ENCODE measurements around the gene DDX39B. TPM values are rescaled to one million over a fixed set of nuclear protein-coding genes. Genes with fewer than 3 reads are reported as not detected.

The DDX39B gene
- total and polyA plus RNA-seq, 2 of the 4 experiments (the other 2 are of a cell fraction), result 371 to 796 TPM

DNA sequence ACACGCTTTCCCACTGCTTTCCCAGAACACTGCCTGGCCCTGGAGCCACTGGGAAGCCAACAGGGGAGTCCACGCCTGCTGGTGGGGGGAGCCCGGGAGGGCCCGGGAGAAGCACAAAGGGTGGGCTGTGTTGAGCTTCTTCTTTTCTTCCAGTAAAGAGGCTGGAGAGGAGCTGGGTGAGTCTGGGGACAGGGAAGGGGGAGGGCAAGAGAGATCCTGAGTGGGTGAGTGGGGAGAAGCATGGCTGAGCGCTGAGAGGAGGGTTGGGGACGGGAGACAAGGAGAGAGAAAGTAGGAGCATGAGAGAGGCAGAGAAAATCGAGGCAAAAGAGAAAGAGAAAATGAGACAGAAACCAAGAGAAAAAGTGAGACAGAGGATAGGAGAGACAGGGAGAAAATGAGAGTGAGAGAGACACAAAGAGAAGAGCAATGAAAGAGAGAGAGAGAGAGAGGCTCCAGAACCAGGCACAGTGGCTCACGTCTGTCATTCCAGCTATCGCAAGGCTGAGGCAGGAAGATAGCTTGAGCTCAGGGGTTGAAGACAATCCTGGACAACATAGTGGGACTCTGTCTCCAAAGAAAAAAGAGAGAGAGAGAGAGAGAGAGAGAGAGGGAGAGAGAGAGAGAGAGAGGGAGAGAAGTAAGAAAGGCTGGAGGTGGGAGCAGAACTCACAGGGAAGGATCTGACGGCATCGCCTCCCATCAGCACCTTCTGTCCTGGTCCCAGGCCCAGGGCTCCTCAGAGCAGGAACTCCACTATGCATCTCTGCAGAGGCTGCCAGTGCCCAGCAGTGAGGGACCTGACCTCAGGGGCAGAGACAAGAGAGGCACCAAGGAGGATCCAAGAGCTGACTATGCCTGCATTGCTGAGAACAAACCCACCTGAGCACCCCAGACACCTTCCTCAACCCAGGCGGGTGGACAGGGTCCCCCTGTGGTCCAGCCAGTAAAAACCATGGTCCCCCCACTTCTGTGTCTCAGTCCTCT is 46.3 kb upstream of the DDX39B start:
- dilution Hi-C loops (cut with HindIII; ENCODE audit: low sequenced_read_pairs, unreplicated experiment) (no loop called here), in situ Hi-C loops (cut with MboI; ENCODE audit: low sequenced_read_pairs) (no loop called here), intact Hi-C loops (cut with micrococcal nuclease) (no loop called here)
- Histone ChIP-seq H2BK120ac (ENCODE audit: low read depth, low read length) (no peak overlapping the region), H2AFZ (replicated peaks; ENCODE audit: low read length, poor library complexity) (no peak overlapping the region), H3K79me1 (ENCODE audit: low read depth in 1 of 2, low read length in 2 of 2) (no peaks in the 10 kb centered on the region), H3K4me1 (ENCODE audit: control insufficient read depth, insufficient read depth, low read length) (no peaks in the 10 kb centered on the region; the same call in 1 of the 2 replicates), H2AK9ac (replicated peaks; ENCODE audit: low read depth, low read length, poor library complexity) (no peak overlapping the region), H3K4ac (ENCODE audit: low read depth, low read length) (no peak overlapping the region), H3K4me2 (ENCODE audit: low read depth, low read length) (no peak overlapping the region), H2AK5ac (ENCODE audit: low read depth, low read length) (no peak overlapping the region), H2BK15ac (ENCODE audit: low read depth, low read length) (no peak overlapping the region), H3K9me3 (ENCODE audit: control insufficient read depth, insufficient read depth, low read length) (no peaks in the 10 kb centered on the region), H3K18ac (ENCODE audit: low read depth, low read length) (no peak overlapping the region), H4K8ac (ENCODE audit: low read depth in 2 of 2, low read length in 2 of 2) (no peak overlapping the region), H3K36me3 (ENCODE audit: control insufficient read depth, insufficient read depth, low read length) (no peaks in the 10 kb centered on the region), H2BK20ac (ENCODE audit: low read depth, low read length) (no peak overlapping the region), H4K20me1 (ENCODE audit: insufficient read depth, low read length) (no peaks in the 10 kb centered on the region), H3K56ac (ENCODE audit: extremely low read depth, insufficient read depth, low read length) (no peak overlapping the region), H3K9ac (ENCODE audit: low read depth, low read length) (no peak overlapping the region), H3K9me1 (ENCODE audit: insufficient read depth, low read length) (peaks cover 3% of the 10 kb centered on the region; the same call in 1 of the 2 replicates), H3K14ac (replicated peaks; ENCODE audit: low read depth, low read length) (no peak overlapping the region), H4K91ac (ENCODE audit: insufficient read depth, low read depth, low read length) (no peak overlapping the region), H4K5ac (ENCODE audit: low read depth, low read length) (no peak overlapping the region), H3K23ac (ENCODE audit: low read depth, low read length) (no peak overlapping the region), H2BK5ac (ENCODE audit: low read depth, low read length, poor library complexity, severe bottlenecking) (no peak overlapping the region), H3K27me3 (ENCODE audit: control insufficient read depth, insufficient read depth, low read length) (peaks cover 11% of the 10 kb centered on the region), H3K4me3 (ENCODE audit: insufficient read depth, low read depth, low read length) (no peak overlapping the region), H3K27ac (ENCODE audit: insufficient read depth, low read length) (no peak overlapping the region)
- no TSS peak for BruUV-seq (replicated peaks)
- ATAC-seq (ENCODE audit: low read depth), result no peak; the same call in 1 of the 2 replicates
- DNase-seq, result no peak
- CTCF ChIA-PET, result interaction anchor here (2.9 kb wide), 1 partner anchor 10 kb away, joined by 9 read pairs; no protein-coding TSS in a partner anchor
- no peak for TF ChIP-seq BHLHE40 (IDR thresholded peaks at IDR 0.05; ENCODE audit: low read depth, low read length)
- TF ChIP-seq RCOR1 (IDR thresholded peaks at IDR 0.05; ENCODE audit: insufficient replicate concordance, low read length), result no peak
- WGBS, 2 experiments (ENCODE audit: extremely low coverage in 2 of 2, insufficient read length in 1 of 2), result 58% methylated on average over 5 of the region's 12 CpGs; no CpG with 5 or more reads in 1 of the 2 experiments
- POLR2A ChIA-PET (ENCODE audit: unreplicated experiment), result no interaction called here
